IMR-90 (cell line): ENCODE measurements around the gene SYNE2. TPM values are rescaled to one million over a fixed set of nuclear protein-coding genes. Genes with fewer than 3 reads are reported as not detected.

Experiments used
- ATAC-seq: fragments of 200-7000 bp; cut with Tn5 transposase; 2 replicates; pipeline ENCODE4 v1.9.1; 2020; ENCODE audit warnings: low read depth, mild to moderate bottlenecking, moderate library complexity
- BruUV-seq: library from RNA; stranded (reverse); fragments of 400-500 nt; replicated peaks from 2 replicates; lab custom pipeline; 2021; lab: Mats Ljungman, UMichigan
- CTCF ChIA-PET: fragments of 300-600 bp; formaldehyde crosslinking; extraction: SDS; loops from one replicate; lab custom pipeline; 2021; ENCODE audit warnings: antibody characterized with exemption; lab: Yijun Ruan, JAX
- POLR2A ChIA-PET: fragments of 300-600 bp; sonication (Branson Sonifier 250); formaldehyde crosslinking; loops from one replicate; lab custom pipeline; 2022; ENCODE audit warnings: antibody characterized with exemption; ENCODE audit not compliant: unreplicated experiment; lab: Charles Lee
- DNase-seq: peaks from one replicate; pipeline ENCODE4 v3.0.0; 2013
- H2AFZ ChIP-seq: replicated peaks from 2 replicates; pipeline ENCODE3; 2013; ENCODE audit warnings: low read length, mild to moderate bottlenecking; ENCODE audit not compliant: poor library complexity
- H2AK5ac ChIP-seq: 2 replicates; pipeline ENCODE4 v1.6.1; 2013; ENCODE audit warnings: low read depth, low read length, inconsistent platforms
- H2AK9ac ChIP-seq: replicated peaks from 2 replicates; pipeline ENCODE3; 2013; ENCODE audit warnings: mild to moderate bottlenecking, low read depth, low read length, moderate library complexity; ENCODE audit not compliant: poor library complexity
- H2BK120ac ChIP-seq: 2 replicates; pipeline ENCODE4 v1.6.1; 2013; ENCODE audit warnings: low read depth, low read length, inconsistent platforms
- H2BK15ac ChIP-seq: 3 replicates; pipeline ENCODE4 v1.6.1; 2013; ENCODE audit warnings: low read depth, low read length, inconsistent platforms
- H2BK20ac ChIP-seq: 2 replicates; pipeline ENCODE4 v1.6.1; 2013; ENCODE audit warnings: low read depth, mild to moderate bottlenecking, inconsistent platforms, low read length, moderate library complexity
- H2BK5ac ChIP-seq: 2 replicates; pipeline ENCODE4 v1.6.1; 2013; ENCODE audit warnings: mild to moderate bottlenecking, low read depth, low read length, inconsistent platforms; ENCODE audit not compliant: poor library complexity, severe bottlenecking
- H3K14ac ChIP-seq: replicated peaks from 2 replicates; pipeline ENCODE4 v1.6.1; 2013; ENCODE audit warnings: low read depth, low read length, inconsistent platforms
- H3K18ac ChIP-seq: 2 replicates; pipeline ENCODE4 v1.6.1; 2013; ENCODE audit warnings: low read depth, low read length, control low read depth
- H3K23ac ChIP-seq: 2 replicates; pipeline ENCODE4 v1.6.1; 2013; ENCODE audit warnings: low read depth, low read length, inconsistent platforms
- H3K27ac ChIP-seq: 2 replicates; pipeline ENCODE4 v1.5.1; 2013; ENCODE audit warnings: mild to moderate bottlenecking, control low read depth, low read length; ENCODE audit not compliant: insufficient read depth
- H3K27me3 ChIP-seq: 2 replicates; pipeline ENCODE4 v1.6.1; 2013; ENCODE audit warnings: low read length; ENCODE audit not compliant: control insufficient read depth, insufficient read depth
- H3K36me3 ChIP-seq: 2 replicates; pipeline ENCODE4 v1.6.1; 2013; ENCODE audit warnings: low read length, mixed read lengths; ENCODE audit not compliant: control insufficient read depth, insufficient read depth
- H3K4ac ChIP-seq: 2 replicates; pipeline ENCODE4 v1.6.1; 2013; ENCODE audit warnings: low read depth, low read length, inconsistent platforms
- H3K4me1 ChIP-seq: 2 replicates; pipeline ENCODE4 v1.6.1; 2013; ENCODE audit warnings: low read length, mixed read lengths; ENCODE audit not compliant: control insufficient read depth, insufficient read depth
- H3K4me2 ChIP-seq: 2 replicates; pipeline ENCODE4 v1.6.1; 2013; ENCODE audit warnings: low read depth, mild to moderate bottlenecking, control low read depth, low read length, moderate library complexity
- H3K4me3 ChIP-seq: 2 replicates; pipeline ENCODE4 v1.5.1; 2013; ENCODE audit warnings: low read depth, mild to moderate bottlenecking, control low read depth, low read length, moderate library complexity; ENCODE audit not compliant: insufficient read depth
- H3K56ac ChIP-seq: 2 replicates; pipeline ENCODE4 v1.6.1; 2013; ENCODE audit warnings: low read length, inconsistent platforms; ENCODE audit not compliant: insufficient read depth; ENCODE audit errors: extremely low read depth
- H3K79me1 ChIP-seq, 2 experiments: 2 replicates each; pipeline ENCODE4 v1.6.1; 2013; ENCODE audit warnings: low read length in 2 of 2, inconsistent platforms in 1 of 2, low read depth in 1 of 2
- H3K9ac ChIP-seq: 2 replicates; pipeline ENCODE4 v1.6.1; 2013; ENCODE audit warnings: low read depth, low read length, control low read depth
- H3K9me1 ChIP-seq: 2 replicates; pipeline ENCODE4 v1.6.1; 2013; ENCODE audit warnings: low read length, inconsistent platforms; ENCODE audit not compliant: insufficient read depth
- H3K9me3 ChIP-seq: 2 replicates; pipeline ENCODE4 v1.6.1; 2013; ENCODE audit warnings: low read length; ENCODE audit not compliant: control insufficient read depth, insufficient read depth
- H4K20me1 ChIP-seq: 2 replicates; pipeline ENCODE4 v1.6.1; 2013; ENCODE audit warnings: low read length, inconsistent platforms; ENCODE audit not compliant: insufficient read depth
- H4K5ac ChIP-seq: 2 replicates; pipeline ENCODE4 v1.6.1; 2013; ENCODE audit warnings: mild to moderate bottlenecking, low read depth, low read length, control low read depth
- H4K8ac ChIP-seq, 2 experiments: 2 replicates each; pipeline ENCODE4 v1.6.1; 2013; ENCODE audit warnings: low read depth in 2 of 2, low read length in 2 of 2, control low read depth in 1 of 2, inconsistent platforms in 1 of 2
- H4K91ac ChIP-seq: 2 replicates; pipeline ENCODE4 v1.6.1; 2013; ENCODE audit warnings: low read depth, low read length, inconsistent platforms; ENCODE audit not compliant: insufficient read depth
- BHLHE40 ChIP-seq: fragments of 150-350 bp; IDR thresholded peaks from 2 replicates; pipeline ENCODE4 v1.6.1; 2016; ENCODE audit warnings: mild to moderate bottlenecking, low read depth, low read length
- CEBPB ChIP-seq: IDR thresholded peaks from 2 replicates; pipeline ENCODE4 v1.6.1; 2012; ENCODE audit warnings: low read depth, low read length, improper control_type of control experiment
- CHD1 ChIP-seq: IDR thresholded peaks from 2 replicates; pipeline ENCODE4 v1.6.1; 2012; ENCODE audit warnings: low read depth, low read length, improper control_type of control experiment
- ELK1 ChIP-seq: fragments of 150-350 bp; IDR thresholded peaks from 2 replicates; pipeline ENCODE4 v1.6.1; 2016; ENCODE audit warnings: low read depth, mild to moderate bottlenecking, low read length, moderate library complexity, borderline replicate concordance
- FOS ChIP-seq: fragments of 150-350 bp; IDR thresholded peaks from 2 replicates; pipeline ENCODE4 v1.6.1; 2016; ENCODE audit warnings: low read depth, low read length
- MAFK ChIP-seq: IDR thresholded peaks from 2 replicates; pipeline ENCODE4 v1.6.1; 2012; ENCODE audit warnings: low read depth, low read length, improper control_type of control experiment
- MAZ ChIP-seq: IDR thresholded peaks from 2 replicates; pipeline ENCODE4 v1.6.1; 2012; ENCODE audit warnings: low read depth, mild to moderate bottlenecking, low read length, improper control_type of control experiment, moderate library complexity, borderline replicate concordance
- MXI1 ChIP-seq: IDR thresholded peaks from 2 replicates; pipeline ENCODE4 v1.6.1; 2012; ENCODE audit warnings: low read depth, mild to moderate bottlenecking, low read length, moderate library complexity, borderline replicate concordance
- NFE2L2 ChIP-seq: fragments of 150-350 bp; IDR thresholded peaks from 2 replicates; pipeline ENCODE4 v1.6.1; 2016; ENCODE audit warnings: low read depth, mild to moderate bottlenecking, low read length
- POLR2A ChIP-seq: IDR thresholded peaks from 2 replicates; pipeline ENCODE4 v1.6.1; 2012; ENCODE audit warnings: mild to moderate bottlenecking, low read depth, low read length
- RAD21 ChIP-seq: IDR thresholded peaks from 2 replicates; pipeline ENCODE4 v1.6.1; 2012; ENCODE audit warnings: low read length, improper control_type of control experiment
- RCOR1 ChIP-seq: IDR thresholded peaks from 2 replicates; pipeline ENCODE4 v1.6.1; 2012; ENCODE audit warnings: mild to moderate bottlenecking, low read length, improper control_type of control experiment; ENCODE audit not compliant: insufficient replicate concordance
- RFX5 ChIP-seq: IDR thresholded peaks from 2 replicates; pipeline ENCODE4 v1.8.0; 2012; ENCODE audit warnings: low read depth, mild to moderate bottlenecking, low read length, moderate library complexity
- SMC3 ChIP-seq: fragments of 150-350 bp; IDR thresholded peaks from 2 replicates; pipeline ENCODE4 v1.6.1; 2016; ENCODE audit warnings: low read depth, mild to moderate bottlenecking, antibody characterized with exemption, low read length, moderate library complexity
- WGBS, 2 experiments: methylation state at CpG; one replicate each; pipeline versions ENCODE4 v1.1.5 to v1.1.7; 2013; ENCODE audit warnings: missing lambda C conversion rate in 2 of 2; ENCODE audit not compliant: insufficient read length in 1 of 2; ENCODE audit errors: extremely low coverage in 2 of 2; 5-methylcytosine and 5-hydroxymethylcytosine counted together
- dilution Hi-C: fragments of 300-500 bp; cut with HindIII; formaldehyde crosslinking; loops from one replicate; pipeline ENCODE4 v1.14.3; 2018; ENCODE audit warnings: low sequenced_read_pairs; ENCODE audit not compliant: unreplicated experiment
- in situ Hi-C: fragments of 300-500 bp; cut with MboI; formaldehyde crosslinking; loops from 3 replicates; pipeline ENCODE4 v1.14.3; 2019; ENCODE audit warnings: low sequenced_read_pairs, inconsistent platforms, mixed read lengths
- intact Hi-C: fragments of 100-400 bp; cut with micrococcal nuclease; formaldehyde crosslinking; loops from 2 replicates; pipeline ENCODE4 v1.10.0; 2022
- polyA plus RNA-seq, 3 experiments: library from polyadenylated mRNA; depleted of rRNA; stranded (reverse); fragments of >200 nt; gene quantifications; 2 replicates each; pipeline ENCODE4 v1.2.3, GENCODE V29; 2012; ENCODE audit warnings: low replicate concordance in 1 of 3
- total RNA-seq: library from RNA; depleted of rRNA; stranded (reverse); fragments of >200 nt; gene quantifications from 2 replicates; pipeline ENCODE4 v1.2.3, GENCODE V29; 2012

Gene SYNE2
- total and polyA plus RNA-seq, 2 of the 4 experiments (the other 2 are of a cell fraction): 5.2 to 28.9 TPM

- intact Hi-C loops: no loop called here
- no peak overlapping the region for H3K56ac ChIP-seq
- no peaks in the 10 kb centered on the region; the same call in 1 of the 2 replicates for H3K27me3 ChIP-seq
- CTCF ChIA-PET: no interaction called here
- BruUV-seq: no TSS peak
- no peak overlapping the region for H2BK5ac ChIP-seq
- no peak overlapping the region for H4K91ac ChIP-seq
- no peak overlapping the region for H3K18ac ChIP-seq
- no peak overlapping the region for H2AK5ac ChIP-seq
- no peak overlapping the region for H2BK20ac ChIP-seq
- H4K8ac ChIP-seq: no peak overlapping the region
- H3K23ac ChIP-seq: no peak overlapping the region
- no peaks in the 10 kb centered on the region for H3K4me1 ChIP-seq
- H3K9me1 ChIP-seq: no peaks in the 10 kb centered on the region
- H4K20me1 ChIP-seq: no peaks in the 10 kb centered on the region
- H3K14ac ChIP-seq: no peak overlapping the region
- H3K4ac ChIP-seq: no peak overlapping the region
- ATAC-seq (no peak), DNase-seq (no peak)
- TF ChIP-seq MAFK (no peak), CHD1 (no peak), FOS (no peak), ELK1 (no peak), RCOR1 (no peak), RFX5 (no peak), SMC3 (no peak), MXI1 (no peak), RAD21 (no peak), CEBPB (no peak), BHLHE40 (no peak), NFE2L2 (no peak), POLR2A (no peak), MAZ (no peak)
- no peak overlapping the region for H3K27ac ChIP-seq
- no peaks in the 10 kb centered on the region for H3K36me3 ChIP-seq
- no peak overlapping the region for H2AK9ac ChIP-seq
- no peak overlapping the region for H3K9ac ChIP-seq
- peaks cover 2 to 7% of the 10 kb centered on the region in 2 experiments; a peak in 2 of 4 replicates for H3K79me1 ChIP-seq
- WGBS, 2 experiments: no CpG with 5 or more reads among the region's 1 CpG
- POLR2A ChIA-PET: no interaction called here
- H4K5ac ChIP-seq: no peak overlapping the region
- no peak overlapping the region for H3K4me2 ChIP-seq
- H2AFZ ChIP-seq: no peak overlapping the region
- in situ Hi-C loops: no loop called here
- H3K9me3 ChIP-seq: no peaks in the 10 kb centered on the region
- dilution Hi-C loops: no loop called here
- H2BK120ac ChIP-seq: no peak overlapping the region
- no peak overlapping the region for H3K4me3 ChIP-seq
- no peak overlapping the region for H2BK15ac ChIP-seq
These were observed 7.3 kb downstream of the SYNE2 start for GRCh38 chr14:63860146-63860545.
